Measurements from ENCODE around the gene SMIM1.

- TF ChIP-seq CTCF (IDR thresholded peaks at IDR 0.05), result no peak
- no peak for TF ChIP-seq EP300 (IDR thresholded peaks at IDR 0.05)
Observed at GRCh38 chr1:3722846-3723245, 49.7 kb upstream of the SMIM1 start.

All from tibial nerve (tissue), 4 donors.